H1 (cell line): ENCODE measurements around the gene PPME1. TPM values are rescaled to one million over a fixed set of nuclear protein-coding genes. Genes with fewer than 3 reads are reported as not detected.

ENCODE experiments used
- CTCF ChIA-PET: fragments of 300-600 bp; sonication (Branson Sonifier 250); formaldehyde crosslinking; loops from one replicate; lab custom pipeline; 2021; ENCODE audit not compliant: partially characterized antibody; lab: Charles Lee
- POLR2A ChIA-PET: fragments of 300-600 bp; sonication (Branson Sonifier 250); formaldehyde crosslinking; loops from one replicate; lab custom pipeline; 2021; ENCODE audit warnings: inconsistent platforms; ENCODE audit not compliant: partially characterized antibody; lab: Charles Lee
- DNase-seq, 2 experiments: peaks; one replicate each; pipeline versions ENCODE4 v3.0.0 to v3.0.0-alpha.2; 2010 to 2022; ENCODE audit warnings: low spot score in 2 of 2, low read depth in 1 of 2, mixed read lengths in 1 of 2
- FAIRE-seq: peaks from 2 replicates; lab custom pipeline; 2011; peaks lifted over from hg19 to GRCh38; lab: Jason Lieb, UNC
- H2AFZ ChIP-seq: 2 replicates; pipeline ENCODE4 v1.8.1; 2012; ENCODE audit warnings: low read length, inconsistent platforms
- H2AK5ac ChIP-seq: 2 replicates; pipeline ENCODE4 v1.6.1; 2013; ENCODE audit warnings: low read depth, low read length
- H2BK120ac ChIP-seq: replicated peaks from 2 replicates; pipeline ENCODE3; 2013; ENCODE audit warnings: low read depth, low read length, inconsistent platforms
- H2BK12ac ChIP-seq: 2 replicates; pipeline ENCODE4 v1.6.1; 2013; ENCODE audit warnings: low read depth, low read length
- H2BK15ac ChIP-seq: 2 replicates; pipeline ENCODE4 v1.6.1; 2013; ENCODE audit warnings: low read length
- H2BK20ac ChIP-seq: 2 replicates; pipeline ENCODE4 v1.6.1; 2013; ENCODE audit warnings: low read length
- H2BK5ac ChIP-seq: 2 replicates; pipeline ENCODE4 v1.6.1; 2013; ENCODE audit warnings: low read depth, low read length
- H3K14ac ChIP-seq: 2 replicates; pipeline ENCODE4 v1.6.1; 2013; ENCODE audit warnings: inconsistent platforms; ENCODE audit not compliant: insufficient read length
- H3K18ac ChIP-seq: 2 replicates; pipeline ENCODE4 v1.6.1; 2013; ENCODE audit warnings: low read length; ENCODE audit errors: extremely low read depth
- H3K23ac ChIP-seq: 2 replicates; pipeline ENCODE4 v1.6.1; 2013; ENCODE audit warnings: inconsistent platforms; ENCODE audit not compliant: insufficient read length
- H3K23me2 ChIP-seq: 2 replicates; pipeline ENCODE4 v1.6.1; 2013; ENCODE audit warnings: low read depth, low read length
- H3K27ac ChIP-seq: 2 replicates; pipeline ENCODE4 v1.6.1; 2011; ENCODE audit warnings: low read depth, low read length, inconsistent platforms
- H3K27me3 ChIP-seq, 4 experiments: replicated peaks in 1 of 4; 1 replicate in 1 of 4; 2 replicates in 3 of 4; pipeline versions ENCODE4 v1.6.1 to v1.8.1; 2011 to 2013; ENCODE audit warnings: low read length in 3 of 4, mild to moderate bottlenecking in 3 of 4, inconsistent platforms in 2 of 4, mixed read lengths in 2 of 4, moderate library complexity in 1 of 4; ENCODE audit not compliant: control insufficient read depth in 3 of 4, insufficient read depth in 3 of 4; ENCODE audit errors: extremely low read depth in 1 of 4
- H3K36me3 ChIP-seq, 4 experiments: 2 replicates each; pipeline versions ENCODE4 v1.6.1 to v1.8.1; 2011 to 2013; ENCODE audit warnings: mild to moderate bottlenecking in 4 of 4, low read length in 3 of 4, moderate library complexity in 2 of 4, control low read depth in 1 of 4, inconsistent platforms in 1 of 4; ENCODE audit not compliant: insufficient read depth in 4 of 4, control insufficient read depth in 2 of 4
- H3K4ac ChIP-seq: replicated peaks from 2 replicates; pipeline ENCODE3; 2013; ENCODE audit warnings: low read length, low read depth, mixed read lengths, inconsistent platforms; ENCODE audit not compliant: insufficient read length
- H3K4me1 ChIP-seq, 4 experiments: replicated peaks in 1 of 4; 1 replicate in 1 of 4; 2 replicates in 3 of 4; pipeline versions ENCODE4 v1.6.1 to v1.8.1; 2011 to 2013; ENCODE audit warnings: low read length in 3 of 4, inconsistent platforms in 2 of 4, mixed read lengths in 1 of 4; ENCODE audit not compliant: insufficient read depth in 4 of 4, control insufficient read depth in 3 of 4
- H3K4me2 ChIP-seq, 2 experiments: 2 replicates each; pipeline versions ENCODE4 v1.6.1 to v1.8.1; 2011 to 2013; ENCODE audit warnings: low read depth in 2 of 2, low read length in 2 of 2, control low read depth in 1 of 2, inconsistent platforms in 1 of 2, mild to moderate bottlenecking in 1 of 2; ENCODE audit not compliant: insufficient read depth in 1 of 2
- H3K4me3 ChIP-seq, 4 experiments: fragments of 200-600, 300-600 bp in 1 of 4; sonication (generic), shearing (Covaris generic), sonication (Bioruptor Twin) in 1 of 4; 2 replicates each; pipeline versions ENCODE4 v1.5.1 to v1.8.1; 2011 to 2016; ENCODE audit warnings: low read length in 4 of 4, low read depth in 3 of 4, control low read depth in 2 of 4, inconsistent platforms in 2 of 4, mild to moderate bottlenecking in 2 of 4, mixed read lengths in 1 of 4, moderate library complexity in 1 of 4; ENCODE audit not compliant: insufficient read depth in 2 of 4; ENCODE audit errors: extremely low read depth in 1 of 4
- H3K56ac ChIP-seq: replicated peaks from 2 replicates; pipeline ENCODE3; 2013; ENCODE audit warnings: low read depth, mild to moderate bottlenecking, mixed read lengths, low read length, inconsistent platforms; ENCODE audit not compliant: insufficient read length
- H3K79me1 ChIP-seq: 2 replicates; pipeline ENCODE4 v1.6.1; 2013; ENCODE audit warnings: low read depth, low read length, control low read depth
- H3K79me2 ChIP-seq, 2 experiments: 2 replicates each; pipeline versions ENCODE4 v1.6.1 to v1.8.1; 2012 to 2013; ENCODE audit warnings: low read length in 2 of 2, mild to moderate bottlenecking in 2 of 2, inconsistent platforms in 1 of 2; ENCODE audit not compliant: insufficient read depth in 2 of 2, control insufficient read depth in 1 of 2
- H3K9ac ChIP-seq, 4 experiments: replicated peaks in 1 of 4; 1 replicate in 1 of 4; 2 replicates in 3 of 4; pipeline versions ENCODE4 v1.6.1 to v1.8.1; 2011 to 2013; ENCODE audit warnings: low read depth in 3 of 4, low read length in 3 of 4, control low read depth in 2 of 4, mild to moderate bottlenecking in 2 of 4, moderate library complexity in 2 of 4, inconsistent platforms in 1 of 4; ENCODE audit errors: extremely low read depth in 1 of 4
- H3K9me3 ChIP-seq, 2 experiments: 2 replicates each; pipeline versions ENCODE4 v1.6.1 to v1.8.1; 2012 to 2013; ENCODE audit warnings: mild to moderate bottlenecking in 2 of 2, moderate library complexity in 2 of 2, control low read depth in 1 of 2, inconsistent platforms in 1 of 2, low read depth in 1 of 2, low read length in 1 of 2, mixed read lengths in 1 of 2; ENCODE audit not compliant: insufficient read depth in 2 of 2
- H4K20me1 ChIP-seq, 2 experiments: replicated peaks in 1 of 2; 2 replicates each; pipeline versions ENCODE3 to v1.8.1; 2011 to 2013; ENCODE audit warnings: inconsistent platforms in 2 of 2, low read length in 2 of 2, mild to moderate bottlenecking in 1 of 2; ENCODE audit not compliant: insufficient read depth in 2 of 2, control insufficient read depth in 1 of 2
- H4K5ac ChIP-seq: 2 replicates; pipeline ENCODE4 v1.6.1; 2013; ENCODE audit warnings: low read length, low read depth, mixed read lengths, inconsistent platforms; ENCODE audit not compliant: insufficient read length
- H4K8ac ChIP-seq: 2 replicates; pipeline ENCODE4 v1.8.0; 2013; ENCODE audit warnings: mild to moderate bottlenecking, moderate library complexity, low read length, inconsistent platforms; ENCODE audit not compliant: insufficient read depth; ENCODE audit errors: extremely low read depth
- H4K91ac ChIP-seq: replicated peaks from 2 replicates; pipeline ENCODE3; 2013; ENCODE audit warnings: low read length, mixed read lengths, inconsistent platforms; ENCODE audit not compliant: insufficient read length
- ASH2L ChIP-seq: fragments of 200-600, 300-600 bp; sonication (generic); IDR thresholded peaks from one replicate; pipeline ENCODE4 v1.7.1; 2017; ENCODE audit warnings: low read length
- CHD1 ChIP-seq: IDR thresholded peaks from 2 replicates; pipeline ENCODE4 v1.6.1; 2012; ENCODE audit warnings: low read depth, low read length, improper control_type of control experiment
- CHD2 ChIP-seq: IDR thresholded peaks from 2 replicates; pipeline ENCODE4 v1.6.1; 2012; ENCODE audit warnings: low read length, improper control_type of control experiment
- EZH2 ChIP-seq: fragments of 200-600 bp; sonication (generic); IDR thresholded peaks from 2 replicates; pipeline ENCODE4 v1.7.1; 2012; ENCODE audit warnings: low read depth, mild to moderate bottlenecking, moderate library complexity, low read length, inconsistent platforms; ENCODE audit not compliant: severe bottlenecking
- JUN ChIP-seq: IDR thresholded peaks from 2 replicates; pipeline ENCODE4 v1.6.1; 2011; ENCODE audit warnings: low read depth, mild to moderate bottlenecking, improper control_type of control experiment, low read length
- JUND ChIP-seq: IDR thresholded peaks from 2 replicates; pipeline ENCODE4 v1.6.1; 2011; ENCODE audit warnings: mild to moderate bottlenecking, improper control_type of control experiment, low read length
- PHF8 ChIP-seq: fragments of 200-600 bp; sonication (generic); conservative IDR thresholded peaks from 2 replicates; pipeline ENCODE4 v1.7.1; 2012; ENCODE audit warnings: low read depth, mild to moderate bottlenecking, inconsistent platforms, low read length, moderate library complexity
- SIRT6 ChIP-seq: IDR thresholded peaks from one replicate; pipeline ENCODE4 v1.7.1; 2012; ENCODE audit warnings: low read length, inconsistent platforms
- SRF ChIP-seq: IDR thresholded peaks from 2 replicates; pipeline ENCODE4 v1.6.1; 2011; ENCODE audit warnings: mild to moderate bottlenecking, low read depth, low read length, moderate library complexity
- TAF1 ChIP-seq: IDR thresholded peaks from 2 replicates; pipeline ENCODE4 v1.6.1; 2011; ENCODE audit warnings: mild to moderate bottlenecking, low read depth, low read length
- ZNF274 ChIP-seq: IDR thresholded peaks from 2 replicates; pipeline ENCODE4 v1.7.0; 2012; ENCODE audit warnings: low read length, borderline replicate concordance; ENCODE audit errors: extremely low read depth
- WGBS, 2 experiments: shearing (Covaris generic) in 1 of 2; methylation state at CpG; one replicate each; pipeline versions ENCODE4 v1.1.6 to v1.1.7; 2013 to 2015; ENCODE audit warnings: low lambda C conversion rate in 2 of 2, mixed read lengths in 2 of 2, inconsistent platforms in 1 of 2, low coverage in 1 of 2, missing lambda C conversion rate in 1 of 2; ENCODE audit not compliant: insufficient replicate concordance in 2 of 2, insufficient coverage in 1 of 2, insufficient read length in 1 of 2; ENCODE audit errors: extremely low coverage in 1 of 2, missing lambda C conversion rate in 1 of 2; 5-methylcytosine and 5-hydroxymethylcytosine counted together
- polyA plus RNA-seq, 7 experiments: library from polyadenylated mRNA; depleted of rRNA in 3 of 7; stranded (reverse) in 5 of 7; unstranded in 2 of 7; fragments of >200 nt in 5 of 7; fragments of 200-250 nt in 2 of 7; gene quantifications; 1 replicate in 5 of 7; 2 replicates in 1 of 7; 4 replicates in 1 of 7; pipeline versions ENCODE4 v1.2.1 to v1.2.3, GENCODE V29; 2011 to 2013; ENCODE audit warnings: missing spikeins in 2 of 7, mixed read lengths in 2 of 7
- total RNA-seq: library from RNA; stranded (reverse); fragmentation: NEBNext Ultra II Directional; extraction: Animal tissue kit (Norgen Biotek cat#: 25700); gene quantifications from 2 replicates; pipeline ENCODE4 v1.2.1, GENCODE V29; 2021
- TF ChIP-seq, protein P1 (sequence below): IDR thresholded peaks from 2 replicates; pipeline ENCODE4 v1.6.1; 2011; ENCODE audit warnings: low read length, improper control_type of control experiment
- TF ChIP-seq, protein P2 (sequence below): IDR thresholded peaks from 2 replicates; pipeline ENCODE4 v1.6.1; 2012; ENCODE audit warnings: inconsistent platforms

Gene PPME1
- total and polyA plus RNA-seq, 2 of the 8 experiments (the other 6 are each of a cell fraction or from before 2014, with no cell fraction given) = 55.1 to 64.5 TPM

DNA sequence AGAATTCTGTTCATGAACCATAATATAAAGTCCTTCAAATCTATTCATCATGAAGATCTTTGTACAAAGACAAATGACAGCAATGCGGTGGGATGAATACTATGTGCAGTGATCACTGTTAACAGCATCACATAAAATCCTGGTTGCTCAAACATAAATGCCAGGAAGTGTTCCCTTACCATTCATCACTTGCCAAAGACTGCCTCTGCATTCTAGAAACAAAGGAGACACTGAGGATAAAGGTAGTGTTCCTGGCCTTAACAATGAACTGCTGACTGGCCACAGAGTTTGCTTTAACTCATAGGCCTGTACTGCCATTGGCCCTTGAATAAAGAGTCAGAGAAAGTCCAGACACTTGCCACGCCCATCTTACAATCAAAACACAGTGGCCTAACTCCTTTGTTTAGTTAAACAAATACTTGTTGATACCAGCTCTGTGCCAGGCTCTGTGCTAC lies 29.8 kb upstream of the PPME1 start:
- Histone ChIP-seq H4K91ac (no peak overlapping the region), H3K27ac (0 out of 2 replicates have a peak overlapping the region, but pooled peaks have one; percentile 18), H3K9ac (no peak overlapping the region; a peak in 1 of 7 replicates), H3K36me3 (peaks cover 0 to 21% (median 2%) of the 10 kb centered on the region in 4 experiments; a peak in 5 of 8 replicates), H3K23ac (no peak overlapping the region), H2BK15ac (no peak overlapping the region), H3K4me2 (0 out of 4 replicates have a peak overlapping the region, but pooled peaks of 1 of the 2 experiments have one; percentile 5), H3K56ac (no peak overlapping the region), H3K9me3 (no peaks in the 10 kb centered on the region), H4K8ac (no peak overlapping the region), H4K20me1 (no peaks in the 10 kb centered on the region), H2BK20ac (no peak overlapping the region), H2BK120ac (no peak overlapping the region), H2AK5ac (peak overlapping the region; percentile 54; the same call in 1 of the 2 replicates), H3K79me1 (no peaks in the 10 kb centered on the region; the same call in 1 of the 2 replicates), H3K27me3 (no peaks in the 10 kb centered on the region), H3K23me2 (no peaks in the 10 kb centered on the region), H4K5ac (no peak overlapping the region), H2BK5ac (peak overlapping the region; percentile 2; the same call in 1 of the 2 replicates), H3K18ac (no peak overlapping the region), H3K14ac (no peak overlapping the region), H3K79me2 (no peaks in the 10 kb centered on the region), H2AFZ (no peak overlapping the region), H3K4ac (no peak overlapping the region), H2BK12ac (peak overlapping the region; percentile 41; the same call in 1 of the 2 replicates), H3K4me1 (peaks cover 0 to 14% (median 7%) of the 10 kb centered on the region in 4 experiments; a peak in 5 of 7 replicates), H3K4me3 (no peak overlapping the region)
- WGBS, 2 experiments = 80% methylated on average over 2 of the region's 2 CpGs; no CpG with 5 or more reads in 1 of the 2 experiments
- ChIA-PET CTCF (no interaction called here), POLR2A (interaction anchor here (0.5 kb wide), 1 partner anchor 11 kb away, joined by 3 read pairs; no protein-coding TSS in a partner anchor)
- no peak for DNase-seq
- FAIRE-seq = no peak
- TF ChIP-seq, protein P1, sequence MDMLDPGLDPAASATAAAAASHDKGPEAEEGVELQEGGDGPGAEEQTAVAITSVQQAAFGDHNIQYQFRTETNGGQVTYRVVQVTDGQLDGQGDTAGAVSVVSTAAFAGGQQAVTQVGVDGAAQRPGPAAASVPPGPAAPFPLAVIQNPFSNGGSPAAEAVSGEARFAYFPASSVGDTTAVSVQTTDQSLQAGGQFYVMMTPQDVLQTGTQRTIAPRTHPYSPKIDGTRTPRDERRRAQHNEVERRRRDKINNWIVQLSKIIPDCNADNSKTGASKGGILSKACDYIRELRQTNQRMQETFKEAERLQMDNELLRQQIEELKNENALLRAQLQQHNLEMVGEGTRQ = no peak
- TF ChIP-seq SRF (no peak), CHD1 (no peak), ASH2L (no peak), CHD2 (no peak), SIRT6 (no peak), PHF8 (no peak), ZNF274 (no peak), TAF1 (peak; percentile 26; the same call in 1 of the 2 replicates), JUND (no peak), JUN (no peak), EZH2 (no peak)
- TF ChIP-seq, protein P2, sequence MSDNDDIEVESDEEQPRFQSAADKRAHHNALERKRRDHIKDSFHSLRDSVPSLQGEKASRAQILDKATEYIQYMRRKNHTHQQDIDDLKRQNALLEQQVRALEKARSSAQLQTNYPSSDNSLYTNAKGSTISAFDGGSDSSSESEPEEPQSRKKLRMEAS = no peak
